ENCODE results near the gene TRIM24. TPM values are rescaled to one million over a fixed set of nuclear protein-coding genes. Genes with fewer than 3 reads are reported as not detected.

TRIM24 gene
- total RNA-seq, 1 donor from 2014 or later = 93.8 TPM

- H3K4me1 Mint-ChIP-seq = no peaks in the 10 kb centered on the region
- no peak for DNase-seq (ENCODE audit: low read depth, low spot score)
- no peak overlapping the region for H3K27ac Mint-ChIP-seq (ENCODE audit: unreplicated experiment)
- TF ChIP-seq CTCF (conservative IDR thresholded peaks at IDR 0.05) = no peak
- H3K9me3 Mint-ChIP-seq = no peaks in the 10 kb centered on the region
- H3K36me3 Mint-ChIP-seq (ENCODE audit: low read depth) = no peaks in the 10 kb centered on the region
- H3K4me3 Mint-ChIP-seq = no peak overlapping the region
- no peaks in the 10 kb centered on the region for H3K27me3 Mint-ChIP-seq (ENCODE audit: low read depth)
Measured at GRCh38 chr7:138622841-138623240, 162.8 kb downstream of the TRIM24 start.

GRCh38 chr7:138625084-138625848 lies 165.2 kb downstream of the TRIM24 start:
- no peak overlapping the region for H3K27ac Mint-ChIP-seq (ENCODE audit: unreplicated experiment)
- H3K4me3 Mint-ChIP-seq = no peak overlapping the region
- H3K9me3 Mint-ChIP-seq = no peaks in the 10 kb centered on the region
- no peaks in the 10 kb centered on the region for H3K27me3 Mint-ChIP-seq (ENCODE audit: low read depth)
- no peak for TF ChIP-seq CTCF (conservative IDR thresholded peaks at IDR 0.05)
- no peaks in the 10 kb centered on the region for H3K4me1 Mint-ChIP-seq
- H3K36me3 Mint-ChIP-seq (ENCODE audit: low read depth) = no peaks in the 10 kb centered on the region
- DNase-seq (ENCODE audit: low read depth, low spot score) = no peak

DNA sequence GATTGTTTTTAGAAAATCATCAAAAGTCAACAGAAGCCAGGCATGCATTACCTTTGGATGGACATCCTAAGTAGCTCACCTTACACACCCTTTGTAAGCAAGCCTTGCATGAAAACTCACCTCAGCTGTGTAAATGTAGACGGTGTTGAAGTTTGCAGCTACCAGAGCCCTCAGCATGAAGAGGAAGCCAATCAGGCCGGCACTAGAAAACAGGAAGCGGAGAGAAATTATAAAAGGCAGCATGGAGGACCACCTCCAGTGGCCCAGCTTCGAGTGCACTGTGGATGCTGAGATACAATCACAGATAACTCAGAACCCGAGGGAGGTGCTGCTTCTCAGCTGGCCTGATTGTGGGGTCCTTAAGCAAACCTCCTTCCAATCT lies 165.8 kb downstream of the TRIM24 start:
- H3K9me3 Mint-ChIP-seq = no peaks in the 10 kb centered on the region
- no peak for DNase-seq (ENCODE audit: low read depth, low spot score)
- H3K27ac Mint-ChIP-seq (ENCODE audit: unreplicated experiment) = no peak overlapping the region
- H3K4me3 Mint-ChIP-seq = no peak overlapping the region
- no peaks in the 10 kb centered on the region for H3K36me3 Mint-ChIP-seq (ENCODE audit: low read depth)
- H3K27me3 Mint-ChIP-seq (ENCODE audit: low read depth) = no peaks in the 10 kb centered on the region
- no peaks in the 10 kb centered on the region for H3K4me1 Mint-ChIP-seq
- TF ChIP-seq CTCF (conservative IDR thresholded peaks at IDR 0.05) = no peak

DNA sequence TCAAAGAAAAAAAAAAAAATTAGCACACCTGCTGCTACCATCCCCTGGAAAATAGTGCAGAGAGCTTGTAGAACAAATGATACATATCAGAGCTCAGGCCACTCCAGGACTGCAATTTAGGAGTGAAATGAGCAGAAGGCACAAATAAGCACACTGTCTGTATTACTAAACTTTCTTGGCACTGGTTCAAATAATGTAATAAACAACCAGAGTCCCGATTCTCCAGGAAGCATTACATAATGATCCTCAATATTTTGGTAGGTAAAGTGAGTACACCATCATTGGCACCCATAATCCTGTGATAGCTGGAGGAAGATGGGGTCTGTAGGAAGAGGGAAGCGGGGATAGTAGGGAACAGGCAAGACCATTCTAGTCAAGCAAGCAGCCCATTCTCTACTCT lies 166.8 kb downstream of the TRIM24 start:
- Mint-ChIP-seq H3K9me3 (no peaks in the 10 kb centered on the region), H3K36me3 (ENCODE audit: low read depth) (no peaks in the 10 kb centered on the region), H3K27ac (ENCODE audit: unreplicated experiment) (no peak overlapping the region), H3K4me1 (no peaks in the 10 kb centered on the region), H3K4me3 (no peak overlapping the region), H3K27me3 (ENCODE audit: low read depth) (no peaks in the 10 kb centered on the region)
- DNase-seq (ENCODE audit: low read depth, low spot score) = no peak
- TF ChIP-seq CTCF (conservative IDR thresholded peaks at IDR 0.05) = no peak

GRCh38 chr7:138627361-138627760 lies 167.3 kb downstream of the TRIM24 start:
- Mint-ChIP-seq H3K4me1 (no peaks in the 10 kb centered on the region), H3K9me3 (no peaks in the 10 kb centered on the region), H3K27ac (ENCODE audit: unreplicated experiment) (no peak overlapping the region), H3K36me3 (ENCODE audit: low read depth) (no peaks in the 10 kb centered on the region), H3K4me3 (no peak overlapping the region), H3K27me3 (ENCODE audit: low read depth) (no peaks in the 10 kb centered on the region)
- no peak for DNase-seq (ENCODE audit: low read depth, low spot score)
- no peak for TF ChIP-seq CTCF (conservative IDR thresholded peaks at IDR 0.05)
